ENCODE data around the gene IFI6.

IFI6 gene

GRCh38 chr1:27672750-27673112, 739 bp upstream of the IFI6 start:
- DNase-seq, result no peak

GRCh38 chr1:27669876-27670275, 2.1 kb downstream of the IFI6 start:
- DNase-seq (no peak), ATAC-seq (no peak)

More at GRCh38 chr1:27672750-27673112, 739 bp upstream of the IFI6 start:
- no peak for ATAC-seq

- ATAC-seq (peak; percentile 22), DNase-seq (peak; percentile 93)
Observed at GRCh38 chr1:27668808-27669723, 2.9 kb downstream of the IFI6 start.

GRCh38 chr1:27668121-27668807, 3.7 kb downstream of the IFI6 start:
- no peak for DNase-seq
- no peak for ATAC-seq

GRCh38 chr1:27666791-27667254, 5.2 kb downstream of the IFI6 start:
- ATAC-seq (no peak), DNase-seq (no peak)

- no peak for DNase-seq
- no peak for ATAC-seq
Observed at GRCh38 chr1:27666294-27666693, 5.7 kb downstream of the IFI6 start.

GRCh38 chr1:27665016-27665651, 6.9 kb downstream of the IFI6 start:
- no peak for ATAC-seq
- no peak for DNase-seq

GRCh38 chr1:27664291-27664690, 7.7 kb downstream of the IFI6 start:
- no peak for DNase-seq
- ATAC-seq, result no peak

- DNase-seq, result peak; percentile 93
- peak; percentile 77 for ATAC-seq
Observed at GRCh38 chr1:27662707-27663393, 9.1 kb downstream of the IFI6 start.

GRCh38 chr1:27662261-27662660, 9.7 kb downstream of the IFI6 start:
- no peak for DNase-seq
- ATAC-seq, result no peak

GRCh38 chr1:27661412-27662075, 10.4 kb downstream of the IFI6 start:
- DNase-seq (no peak), ATAC-seq (no peak)

- DNase-seq (no peak), ATAC-seq (no peak)
Observed at GRCh38 chr1:27660300-27660835, 11.6 kb downstream of the IFI6 start.

- peak; percentile 67 for ATAC-seq
Observed at GRCh38 chr1:27659497-27660299, 12.3 kb downstream of the IFI6 start.

GRCh38 chr1:27658951-27659496, 13.0 kb downstream of the IFI6 start:
- DNase-seq, result peak; percentile 62

More at GRCh38 chr1:27659497-27660299, 12.3 kb downstream of the IFI6 start:
- DNase-seq, result peak; percentile 93

GRCh38 chr1:27656157-27656893, 15.7 kb downstream of the IFI6 start:
- ATAC-seq, result no peak
- DNase-seq, result no peak

More at GRCh38 chr1:27658951-27659496, 13.0 kb downstream of the IFI6 start:
- peak; percentile 33 for ATAC-seq

- DNase-seq, result no peak
- ATAC-seq, result no peak
Observed at GRCh38 chr1:27655151-27655937, 16.6 kb downstream of the IFI6 start.

- DNase-seq, result no peak
Observed at GRCh38 chr1:27652111-27652864, 19.7 kb downstream of the IFI6 start.

More at GRCh38 chr1:27652111-27652864, 19.7 kb downstream of the IFI6 start:
- ATAC-seq, result no peak
